ENCODE results near the gene KCNAB1.

KCNAB1 gene

GRCh38 chr3:156472150-156472549 lies 351.8 kb downstream of the KCNAB1 start:
- Histone ChIP-seq H3K4me2 (ENCODE audit: low read depth, low read length, poor library complexity, severe bottlenecking) (no peak overlapping the region), H4K20me1 (ENCODE audit: low read depth, low read length) (no peaks in the 10 kb centered on the region), H2AFZ (ENCODE audit: low read depth, low read length, severe bottlenecking) (no peak overlapping the region), H3K36me3 (ENCODE audit: low read length) (no peaks in the 10 kb centered on the region), H3K27me3 (ENCODE audit: low read length) (no peaks in the 10 kb centered on the region), H3F3A (ENCODE audit: insufficient read depth) (no peaks in the 10 kb centered on the region), H3K79me2 (ENCODE audit: insufficient read depth, low read length) (no peaks in the 10 kb centered on the region), H3K9me2 (replicated peaks; ENCODE audit: insufficient read depth, low read length) (no peaks in the 10 kb centered on the region), H3K9me3 (ENCODE audit: insufficient read depth, low read length) (no peaks in the 10 kb centered on the region), H3K4me3 (ENCODE audit: insufficient read depth, low read length, poor library complexity, severe bottlenecking) (no peak overlapping the region), H3K9ac (ENCODE audit: low read length) (no peak overlapping the region), H3K27ac (ENCODE audit: low read depth, low read length) (no peak overlapping the region)
- TF ChIP-seq CTCF (IDR thresholded peaks at IDR 0.05; ENCODE audit: insufficient read depth, low read length, poor library complexity, severe bottlenecking), result no peak
- TF ChIP-seq EZH2phosphoT487 (conservative IDR thresholded peaks at IDR 0.05; ENCODE audit: low read length), result no peak

GRCh38 chr3:156472684-156473083 lies 352.3 kb downstream of the KCNAB1 start:
- Histone ChIP-seq H3K4me3 (ENCODE audit: insufficient read depth, low read length, poor library complexity, severe bottlenecking) (no peak overlapping the region), H4K20me1 (ENCODE audit: low read depth, low read length) (no peaks in the 10 kb centered on the region), H3K9ac (ENCODE audit: low read length) (no peak overlapping the region), H3K27me3 (ENCODE audit: low read length) (no peaks in the 10 kb centered on the region), H3K9me3 (ENCODE audit: insufficient read depth, low read length) (no peaks in the 10 kb centered on the region), H3K36me3 (ENCODE audit: low read length) (no peaks in the 10 kb centered on the region), H2AFZ (ENCODE audit: low read depth, low read length, severe bottlenecking) (no peak overlapping the region), H3F3A (ENCODE audit: insufficient read depth) (no peaks in the 10 kb centered on the region), H3K79me2 (ENCODE audit: insufficient read depth, low read length) (no peaks in the 10 kb centered on the region), H3K4me2 (ENCODE audit: low read depth, low read length, poor library complexity, severe bottlenecking) (no peak overlapping the region), H3K9me2 (replicated peaks; ENCODE audit: insufficient read depth, low read length) (no peaks in the 10 kb centered on the region), H3K27ac (ENCODE audit: low read depth, low read length) (no peak overlapping the region)
- no peak for TF ChIP-seq CTCF (IDR thresholded peaks at IDR 0.05; ENCODE audit: insufficient read depth, low read length, poor library complexity, severe bottlenecking)
- no peak for TF ChIP-seq EZH2phosphoT487 (conservative IDR thresholded peaks at IDR 0.05; ENCODE audit: low read length)

GRCh38 chr3:156473341-156473740 lies 353.0 kb downstream of the KCNAB1 start:
- no peaks in the 10 kb centered on the region for H3F3A ChIP-seq (ENCODE audit: insufficient read depth)
- no peak overlapping the region for H3K4me2 ChIP-seq (ENCODE audit: low read depth, low read length, poor library complexity, severe bottlenecking)
- no peak overlapping the region for H3K27ac ChIP-seq (ENCODE audit: low read depth, low read length)

More at GRCh38 chr3:156473341-156473740, 353.0 kb downstream of the KCNAB1 start:
- Histone ChIP-seq H3K9ac (ENCODE audit: low read length) (no peak overlapping the region), H2AFZ (ENCODE audit: low read depth, low read length, severe bottlenecking) (no peak overlapping the region), H3K27me3 (ENCODE audit: low read length) (no peaks in the 10 kb centered on the region), H3K9me3 (ENCODE audit: insufficient read depth, low read length) (no peaks in the 10 kb centered on the region), H3K79me2 (ENCODE audit: insufficient read depth, low read length) (no peaks in the 10 kb centered on the region), H3K9me2 (replicated peaks; ENCODE audit: insufficient read depth, low read length) (no peaks in the 10 kb centered on the region), H4K20me1 (ENCODE audit: low read depth, low read length) (no peaks in the 10 kb centered on the region), H3K4me3 (ENCODE audit: insufficient read depth, low read length, poor library complexity, severe bottlenecking) (no peak overlapping the region), H3K36me3 (ENCODE audit: low read length) (no peaks in the 10 kb centered on the region)
- no peak for TF ChIP-seq EZH2phosphoT487 (conservative IDR thresholded peaks at IDR 0.05; ENCODE audit: low read length)
- no peak for TF ChIP-seq CTCF (IDR thresholded peaks at IDR 0.05; ENCODE audit: insufficient read depth, low read length, poor library complexity, severe bottlenecking)
